HepG2 (cell line): Measurements from ENCODE around the gene DENND5A. TPM values are rescaled to one million over a fixed set of nuclear protein-coding genes. Genes with fewer than 3 reads are reported as not detected.
A peak's percentile ranks its signal among the peaks of the same experiment; 100 is the strongest.

Experiments used
- ARID4A ChIP-seq: sonication (generic); formaldehyde crosslinking; IDR thresholded peaks from 2 replicates; pipeline ENCODE4 v1.5.0; 2020; ENCODE audit warnings: mild to moderate bottlenecking, missing genetic modification reagents, borderline replicate concordance
- ARNTL ChIP-seq: sonication (generic); formaldehyde crosslinking; IDR thresholded peaks from 2 replicates; pipeline ENCODE4 v1.4.0; 2020; ENCODE audit warnings: mild to moderate bottlenecking, missing genetic modification reagents
- E2F2 ChIP-seq: sonication (generic); formaldehyde crosslinking; IDR thresholded peaks from 2 replicates; pipeline ENCODE4 v1.4.0; 2020; ENCODE audit warnings: missing genetic modification reagents, borderline replicate concordance
- E2F5 ChIP-seq: sonication (generic); formaldehyde crosslinking; conservative IDR thresholded peaks from 2 replicates; pipeline ENCODE4 v1.4.0; 2020; ENCODE audit warnings: missing genetic modification reagents
- GABPA ChIP-seq, 2 experiments: IDR thresholded peaks; 2 replicates each; pipeline ENCODE4 v1.6.1; 2011 to 2016; ENCODE audit warnings: low read depth in 2 of 2, low read length in 1 of 2, missing biosample characterization in 1 of 2, missing genetic modification characterization in 1 of 2
- GATAD1 ChIP-seq: IDR thresholded peaks from 2 replicates; pipeline ENCODE4 v1.6.1; 2016; ENCODE audit warnings: missing genetic modification reagents, missing compliant biosample characterization
- HES4 ChIP-seq: sonication (generic); formaldehyde crosslinking; IDR thresholded peaks from 2 replicates; pipeline ENCODE4 v1.9.0; 2021; ENCODE audit warnings: mild to moderate bottlenecking, missing genetic modification reagents, borderline replicate concordance
- KDM4B ChIP-seq: sonication (generic); formaldehyde crosslinking; IDR thresholded peaks from 2 replicates; pipeline ENCODE4 v1.4.0; 2020; ENCODE audit warnings: missing genetic modification reagents
- MAX ChIP-seq: IDR thresholded peaks from 2 replicates; pipeline ENCODE4 v1.6.1; 2012; ENCODE audit warnings: inconsistent platforms
- MLX ChIP-seq: IDR thresholded peaks from 2 replicates; pipeline ENCODE4 v1.6.1; 2016
- MXD3 ChIP-seq: IDR thresholded peaks from 2 replicates; pipeline ENCODE4 v1.6.1; 2016; ENCODE audit warnings: mild to moderate bottlenecking, missing biosample characterization, missing genetic modification reagents
- MXI1 ChIP-seq: IDR thresholded peaks from 3 replicates; pipeline ENCODE4 v1.6.1; 2012; ENCODE audit warnings: low read depth, low read length, inconsistent platforms, borderline replicate concordance
- NCOR1 ChIP-seq: fragments of 200-600 bp; sonication (generic); IDR thresholded peaks from 2 replicates; pipeline ENCODE4 v1.7.0; 2017; ENCODE audit warnings: antibody characterized with exemption, low read length, borderline replicate concordance
- RBFOX2 ChIP-seq: fragments of 200-400 bp; formaldehyde crosslinking; IDR thresholded peaks from 2 replicates; pipeline ENCODE4 v1.6.1; 2017; ENCODE audit warnings: low read depth, mild to moderate bottlenecking, low read length
- RXRB ChIP-seq: IDR thresholded peaks from 2 replicates; pipeline ENCODE4 v1.6.1; 2016; ENCODE audit warnings: borderline replicate concordance, missing genetic modification reagents, missing compliant biosample characterization
- SKI ChIP-seq: fragments of 450-650 bp; IDR thresholded peaks from one replicate; pipeline ENCODE4 v1.6.1; 2018; ENCODE audit warnings: mild to moderate bottlenecking; ENCODE audit not compliant: partially characterized antibody
- THAP11 ChIP-seq: IDR thresholded peaks from 2 replicates; pipeline ENCODE4 v1.6.1; 2016; ENCODE audit warnings: missing biosample characterization, missing genetic modification reagents
- TOE1 ChIP-seq: sonication (generic); formaldehyde crosslinking; IDR thresholded peaks from 2 replicates; pipeline ENCODE4 v1.4.0; 2020; ENCODE audit warnings: mild to moderate bottlenecking, missing genetic modification reagents
- ZC3H13 ChIP-seq: sonication (generic); formaldehyde crosslinking; IDR thresholded peaks from 2 replicates; pipeline ENCODE4 v1.8.1; 2023; ENCODE audit warnings: mild to moderate bottlenecking, missing genetic modification reagents, moderate library complexity
- ZNF205 ChIP-seq: IDR thresholded peaks from 2 replicates; pipeline ENCODE4 v1.6.1; 2018; ENCODE audit warnings: missing biosample characterization, missing genetic modification reagents
- ZNF773 ChIP-seq: sonication (generic); formaldehyde crosslinking; IDR thresholded peaks from 2 replicates; pipeline ENCODE4 v1.4.0; 2020; ENCODE audit warnings: missing genetic modification reagents, borderline replicate concordance
- ZNF883 ChIP-seq: sonication (generic); formaldehyde crosslinking; IDR thresholded peaks from 2 replicates; pipeline ENCODE4 v1.5.1; 2020; ENCODE audit warnings: mild to moderate bottlenecking, missing genetic modification reagents; ENCODE audit errors: not compliant biosample characterization
- polyA plus RNA-seq, 8 experiments: library from polyadenylated mRNA; depleted of rRNA in 3 of 8; stranded (reverse) in 7 of 8; unstranded in 1 of 8; fragments of >200 nt; fragmentation: Illumina TruSeq in 4 of 8; extraction: Trizol in 4 of 8; gene quantifications; 2 replicates each; pipeline versions ENCODE4 v1.2.1 to v1.2.3, GENCODE V29; 2011 to 2016; ENCODE audit warnings: low read depth in 4 of 8, missing spikeins in 1 of 8, mixed read lengths in 1 of 8; ENCODE audit not compliant: insufficient read depth in 1 of 8
- total RNA-seq, 5 experiments: library from RNA; depleted of rRNA; stranded (reverse); fragments of >200 nt; fragmentation: Illumina TruSeq; extraction: Trizol; gene quantifications; 2 replicates each; pipeline ENCODE4 v1.2.3, GENCODE V29; 2016; ENCODE audit warnings: low read depth in 1 of 5

DENND5A gene
- total and polyA plus RNA-seq, 2 of the 13 experiments (the other 11 are each of a cell fraction or from before 2014, with no cell fraction given): 63.3 to 145 TPM

- TF ChIP-seq E2F2 (CRISPR knock-in tag) (no peak), HES4 (CRISPR knock-in tag) (peak; percentile 63; the same call in 1 of the 2 replicates), MXD3 (CRISPR knock-in tag) (peak; percentile 62; the same call in 1 of the 2 replicates), E2F5 (CRISPR knock-in tag) (peak; percentile 68), MLX (CRISPR knock-in tag) (peak; percentile 69; the same call in 1 of the 2 replicates), GABPA (IDR thresholded peaks at IDR 0.05; ENCODE audit: low read depth, low read length) (peak; percentile 77), GABPA (CRISPR knock-in tag; IDR thresholded peaks at IDR 0.05; ENCODE audit: low read depth) (peak; percentile 93), SKI (peak; percentile 16), ARNTL (CRISPR knock-in tag) (peak; percentile 50; the same call in 1 of the 2 replicates), ZC3H13 (CRISPR knock-in tag) (no peak), ARID4A (CRISPR knock-in tag) (peak; percentile 93), ZNF883 (CRISPR knock-in tag) (peak; percentile 79), RXRB (CRISPR knock-in tag) (peak; percentile 95), NCOR1 (peak; percentile 38; the same call in 1 of the 2 replicates), TOE1 (no peak), ZNF205 (CRISPR knock-in tag) (0 out of 2 replicates have a peak, but pooled peaks have one; percentile 20), RBFOX2 (peak; percentile 93), MAX (peak; percentile 80), GATAD1 (CRISPR knock-in tag) (peak; percentile 78), MXI1 (peak; percentile 71; the same call in 1 of the 3 replicates), KDM4B (CRISPR knock-in tag) (0 out of 2 replicates have a peak, but pooled peaks have one; percentile 57), THAP11 (CRISPR knock-in tag) (peak; percentile 91), ZNF773 (CRISPR knock-in tag) (no peak)
Observed at GRCh38 chr11:9314291-9315077, 49.3 kb upstream of the DENND5A start, which contains the start of gene TMEM41B (continued).
